ENCODE measurements around the gene ADGRG2. TPM values are rescaled to one million over a fixed set of nuclear protein-coding genes. Genes with fewer than 3 reads are reported as not detected.

Gene ADGRG2
- total RNA-seq, 4 donors from 2014 or later, result 1.8 to 4.3 (median 3.2) TPM

DNA sequence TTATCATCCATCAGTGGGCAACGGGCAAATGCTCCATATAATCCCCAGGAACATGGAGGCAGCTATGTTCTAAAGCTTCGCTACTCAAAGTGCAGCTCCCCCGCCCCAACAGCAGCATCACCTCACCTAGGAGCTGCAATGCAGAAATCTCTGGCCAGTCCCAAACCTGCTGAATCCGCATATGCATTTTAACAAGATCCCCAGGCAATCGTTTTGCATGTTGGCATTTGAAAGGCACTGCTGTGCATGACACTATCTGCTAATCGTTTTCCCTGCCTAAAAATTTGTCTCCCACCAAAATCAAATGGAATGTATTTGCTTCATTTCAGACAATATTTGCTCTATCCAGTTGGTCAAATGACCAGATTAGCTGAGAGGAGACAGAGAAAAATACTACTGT lies 15.2 kb downstream of the ADGRG2 start:
- WGBS, 2 donors, result 46 to 48% methylated on average over 5 of the region's 6 CpGs
- TF ChIP-seq, protein P1, sequence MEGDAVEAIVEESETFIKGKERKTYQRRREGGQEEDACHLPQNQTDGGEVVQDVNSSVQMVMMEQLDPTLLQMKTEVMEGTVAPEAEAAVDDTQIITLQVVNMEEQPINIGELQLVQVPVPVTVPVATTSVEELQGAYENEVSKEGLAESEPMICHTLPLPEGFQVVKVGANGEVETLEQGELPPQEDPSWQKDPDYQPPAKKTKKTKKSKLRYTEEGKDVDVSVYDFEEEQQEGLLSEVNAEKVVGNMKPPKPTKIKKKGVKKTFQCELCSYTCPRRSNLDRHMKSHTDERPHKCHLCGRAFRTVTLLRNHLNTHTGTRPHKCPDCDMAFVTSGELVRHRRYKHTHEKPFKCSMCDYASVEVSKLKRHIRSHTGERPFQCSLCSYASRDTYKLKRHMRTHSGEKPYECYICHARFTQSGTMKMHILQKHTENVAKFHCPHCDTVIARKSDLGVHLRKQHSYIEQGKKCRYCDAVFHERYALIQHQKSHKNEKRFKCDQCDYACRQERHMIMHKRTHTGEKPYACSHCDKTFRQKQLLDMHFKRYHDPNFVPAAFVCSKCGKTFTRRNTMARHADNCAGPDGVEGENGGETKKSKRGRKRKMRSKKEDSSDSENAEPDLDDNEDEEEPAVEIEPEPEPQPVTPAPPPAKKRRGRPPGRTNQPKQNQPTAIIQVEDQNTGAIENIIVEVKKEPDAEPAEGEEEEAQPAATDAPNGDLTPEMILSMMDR (IDR thresholded peaks at IDR 0.05), result no peak
- no peak for TF ChIP-seq POLR2A (IDR thresholded peaks at IDR 0.05)
- Histone ChIP-seq H3K4me1 (no peaks in the 10 kb centered on the region), H3K36me3 (no peaks in the 10 kb centered on the region), H3K9me3 (no peaks in the 10 kb centered on the region), H3K27me3 (no peaks in the 10 kb centered on the region), H3K27ac (no peak overlapping the region), H3K4me3 (replicated peaks in 1 of 3) (no peak overlapping the region)
- intact Hi-C loops (cut with DNase I), result no loop called here
- DNase-seq, result no peak

DNA sequence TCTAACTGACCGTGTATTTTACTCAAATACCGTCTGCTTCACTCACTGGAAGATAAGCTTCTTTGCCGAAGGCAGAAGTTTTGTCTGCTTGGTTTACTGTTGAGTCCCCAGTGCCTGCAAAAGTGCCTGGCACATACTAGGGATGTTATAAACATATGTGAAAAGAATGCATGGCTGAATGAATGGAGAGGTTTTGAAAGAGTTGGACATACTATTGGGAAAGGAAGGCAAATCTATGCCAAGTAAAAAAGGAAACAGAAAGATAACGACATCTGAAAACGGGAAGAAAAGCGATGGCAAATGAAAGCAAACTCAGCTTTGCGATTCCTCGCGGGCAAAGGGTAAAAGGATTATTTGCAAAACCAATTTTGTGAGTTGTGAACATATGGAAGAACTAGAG lies 21.7 kb downstream of the ADGRG2 start:
- TF ChIP-seq, protein P1 (IDR thresholded peaks at IDR 0.05), result no peak
- TF ChIP-seq POLR2A (IDR thresholded peaks at IDR 0.05), result no peak
- Histone ChIP-seq H3K4me3 (replicated peaks in 1 of 3) (no peak overlapping the region), H3K9me3 (no peaks in the 10 kb centered on the region), H3K36me3 (no peaks in the 10 kb centered on the region), H3K27ac (no peak overlapping the region), H3K4me1 (no peaks in the 10 kb centered on the region), H3K27me3 (no peaks in the 10 kb centered on the region)
- intact Hi-C loops (cut with DNase I), result no loop called here
- 86 to 87% methylated on average over 9 of the region's 9 CpGs for WGBS, 2 donors
- DNase-seq, result no peak

DNA sequence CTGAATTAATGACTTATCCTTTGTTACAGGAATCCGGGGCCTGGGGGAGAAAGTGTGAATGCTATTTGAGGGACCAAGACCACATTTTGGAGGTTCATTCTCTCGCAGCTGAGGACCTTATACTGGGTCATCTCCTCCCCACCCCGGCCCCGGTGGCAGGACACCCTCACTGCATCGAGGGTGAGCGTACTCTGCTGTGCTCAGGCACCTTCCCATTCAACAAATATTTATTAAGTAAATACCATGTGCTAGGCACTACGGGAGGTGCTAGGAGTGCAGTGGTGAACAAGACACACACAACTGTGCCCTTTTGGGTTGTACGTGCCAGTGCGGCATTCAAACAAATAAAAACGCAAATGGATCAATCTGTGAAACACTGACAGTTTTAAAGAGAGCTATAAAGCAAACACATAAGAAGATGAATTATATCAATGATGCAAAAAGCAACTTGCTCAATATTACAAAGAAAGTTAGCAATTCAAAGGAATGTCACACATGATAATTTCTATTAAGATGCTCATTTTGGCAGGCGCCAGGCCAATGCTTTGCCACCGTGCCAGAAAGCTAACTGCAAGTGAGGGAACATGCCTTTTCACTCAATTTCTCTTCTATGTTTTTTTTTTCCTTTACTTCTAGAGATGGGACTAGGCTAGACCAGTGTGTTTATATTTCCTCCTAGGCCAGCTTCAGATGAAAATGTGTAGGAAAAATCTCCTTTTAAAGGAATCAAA lies 24.6 kb downstream of the ADGRG2 start:
- 77 to 79% methylated on average over 12 of the region's 12 CpGs for WGBS, 2 donors
- Histone ChIP-seq H3K9me3 (no peaks in the 10 kb centered on the region), H3K27ac (no peak overlapping the region), H3K4me1 (no peaks in the 10 kb centered on the region), H3K36me3 (no peaks in the 10 kb centered on the region), H3K4me3 (replicated peaks in 1 of 3) (no peak overlapping the region), H3K27me3 (no peaks in the 10 kb centered on the region)
- TF ChIP-seq POLR2A (IDR thresholded peaks at IDR 0.05), result no peak
- DNase-seq, result no peak
- intact Hi-C loops (cut with DNase I), result no loop called here

DNA sequence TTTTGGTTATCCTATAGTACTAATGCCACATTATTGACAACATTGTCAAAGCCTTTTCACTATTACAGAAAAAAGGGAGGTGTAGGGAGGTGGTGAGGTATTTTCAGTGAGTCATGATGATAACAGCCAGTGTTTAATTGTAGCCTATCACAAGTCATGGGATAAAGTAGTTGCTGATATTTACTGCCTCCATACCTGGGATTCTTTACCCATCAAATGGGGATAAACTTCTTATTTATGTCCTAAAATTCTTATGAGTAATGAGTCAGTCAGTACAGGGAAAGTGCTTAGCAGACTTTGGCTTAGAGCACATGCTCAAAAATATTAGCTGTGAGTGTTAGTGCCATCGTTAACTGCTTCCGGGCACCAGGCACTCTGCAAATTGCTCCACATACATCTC lies 25.7 kb downstream of the ADGRG2 start:
- Histone ChIP-seq H3K9me3 (no peaks in the 10 kb centered on the region), H3K4me1 (no peaks in the 10 kb centered on the region), H3K4me3 (replicated peaks in 1 of 3) (no peak overlapping the region), H3K27ac (no peak overlapping the region), H3K27me3 (no peaks in the 10 kb centered on the region), H3K36me3 (no peaks in the 10 kb centered on the region)
- intact Hi-C loops (cut with DNase I), result no loop called here
- DNase-seq, result no peak
- 100% methylated on average over 2 of the region's 2 CpGs for WGBS, 2 donors
- TF ChIP-seq, protein P1 (IDR thresholded peaks at IDR 0.05), result no peak
- TF ChIP-seq POLR2A (IDR thresholded peaks at IDR 0.05), result no peak

DNA sequence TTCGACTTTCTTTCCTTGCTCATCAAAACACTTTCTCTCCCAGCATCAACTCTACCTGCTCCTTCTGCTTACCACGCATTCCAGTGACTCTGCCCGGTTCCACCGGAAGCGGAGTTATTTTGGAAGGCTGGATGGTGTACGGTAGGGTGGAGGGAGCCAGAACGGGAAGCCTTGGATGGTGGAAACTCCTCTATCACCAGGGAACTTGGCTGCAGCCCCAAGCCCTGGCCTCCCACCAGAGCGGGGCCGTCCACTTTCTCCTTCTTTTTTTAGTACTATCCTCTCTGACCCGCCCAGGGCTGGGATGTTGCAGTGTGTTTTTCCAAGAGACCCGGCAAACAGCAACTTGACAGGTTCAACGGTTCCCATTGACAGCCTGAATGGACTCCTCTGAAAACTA lies 27.6 kb downstream of the ADGRG2 start:
- Histone ChIP-seq H3K4me3 (replicated peaks in 1 of 3) (no peak overlapping the region), H3K36me3 (no peaks in the 10 kb centered on the region), H3K27me3 (no peaks in the 10 kb centered on the region), H3K4me1 (no peaks in the 10 kb centered on the region), H3K9me3 (no peaks in the 10 kb centered on the region), H3K27ac (no peak overlapping the region)
- intact Hi-C loops (cut with DNase I), result no loop called here
- WGBS, 2 donors, result 59 to 66% methylated on average over 8 to 11 of the region's 12 CpGs
- TF ChIP-seq, protein P1 (IDR thresholded peaks at IDR 0.05), result no peak
- no peak for TF ChIP-seq POLR2A (IDR thresholded peaks at IDR 0.05)
- DNase-seq, result no peak

Measured in thyroid gland (tissue), 4 donors.